Uterus (tissue), 2 donors: Measurements from ENCODE around the gene RNASE11.

Source experiments
- CTCF ChIP-seq, 4 experiments: fragments of 200-600 bp in 2 of 4; fragments of 450-650 bp in 2 of 4; sonication (generic) in 2 of 4; IDR thresholded peaks; one replicate each; pipeline ENCODE4 v1.5.1; 2016 to 2019; ENCODE audit warnings: antibody characterized with exemption in 4 of 4, mild to moderate bottlenecking in 2 of 4, moderate library complexity in 1 of 4
- POLR2A ChIP-seq, 2 donors: fragments of 450-650 bp; IDR thresholded peaks; one replicate each; pipeline ENCODE4 v1.6.1; 2016; ENCODE audit warnings: antibody characterized with exemption in 2 of 2, mild to moderate bottlenecking in 1 of 2, moderate library complexity in 1 of 2

GRCh38 chr14:20624495-20625070, 36.8 kb upstream of the RNASE11 start:
- no peak for TF ChIP-seq CTCF (IDR thresholded peaks at IDR 0.05)
- no peak for TF ChIP-seq POLR2A (IDR thresholded peaks at IDR 0.05)
